ENCODE results near the gene SPHKAP.

DNA sequence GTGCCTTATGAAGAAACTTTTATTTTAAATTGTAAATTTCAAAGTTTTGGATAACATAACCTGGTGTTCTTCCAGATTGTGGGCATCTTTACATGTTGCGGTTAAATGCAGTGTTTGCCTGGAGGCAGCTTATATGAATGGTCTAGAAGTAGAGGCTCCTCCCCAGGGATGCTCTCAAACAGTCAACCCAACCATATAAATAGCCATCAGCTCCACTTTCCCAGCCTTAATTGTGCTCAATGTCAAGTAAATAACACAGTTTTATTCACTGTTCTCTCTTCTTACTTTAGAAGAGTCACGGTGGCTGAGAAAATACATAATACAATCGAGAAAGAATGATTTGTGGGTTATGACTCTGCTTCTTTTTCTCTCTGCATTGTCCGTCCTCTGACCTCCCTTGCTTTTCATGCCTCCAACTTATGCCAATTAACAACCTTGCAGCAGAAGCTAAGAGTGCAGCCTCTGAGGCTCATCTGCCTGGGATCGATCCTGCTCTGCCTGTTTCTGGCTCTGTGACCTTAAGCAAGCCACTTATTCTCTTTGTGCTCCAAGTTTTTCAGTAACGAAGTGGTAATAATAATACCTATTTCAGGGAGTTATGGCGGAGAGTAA lies 209.8 kb downstream of the SPHKAP start:
- TF ChIP-seq, protein P1, sequence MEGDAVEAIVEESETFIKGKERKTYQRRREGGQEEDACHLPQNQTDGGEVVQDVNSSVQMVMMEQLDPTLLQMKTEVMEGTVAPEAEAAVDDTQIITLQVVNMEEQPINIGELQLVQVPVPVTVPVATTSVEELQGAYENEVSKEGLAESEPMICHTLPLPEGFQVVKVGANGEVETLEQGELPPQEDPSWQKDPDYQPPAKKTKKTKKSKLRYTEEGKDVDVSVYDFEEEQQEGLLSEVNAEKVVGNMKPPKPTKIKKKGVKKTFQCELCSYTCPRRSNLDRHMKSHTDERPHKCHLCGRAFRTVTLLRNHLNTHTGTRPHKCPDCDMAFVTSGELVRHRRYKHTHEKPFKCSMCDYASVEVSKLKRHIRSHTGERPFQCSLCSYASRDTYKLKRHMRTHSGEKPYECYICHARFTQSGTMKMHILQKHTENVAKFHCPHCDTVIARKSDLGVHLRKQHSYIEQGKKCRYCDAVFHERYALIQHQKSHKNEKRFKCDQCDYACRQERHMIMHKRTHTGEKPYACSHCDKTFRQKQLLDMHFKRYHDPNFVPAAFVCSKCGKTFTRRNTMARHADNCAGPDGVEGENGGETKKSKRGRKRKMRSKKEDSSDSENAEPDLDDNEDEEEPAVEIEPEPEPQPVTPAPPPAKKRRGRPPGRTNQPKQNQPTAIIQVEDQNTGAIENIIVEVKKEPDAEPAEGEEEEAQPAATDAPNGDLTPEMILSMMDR (IDR thresholded peaks at IDR 0.05) = no peak
- TF ChIP-seq POLR2A (IDR thresholded peaks at IDR 0.05) = no peak

Data from testis (tissue), 2 donors.